B cell (primary cell): Measurements from ENCODE around the gene PSMA6. TPM values are rescaled to one million over a fixed set of nuclear protein-coding genes. Genes with fewer than 3 reads are reported as not detected.

Source experiments
- ATAC-seq: fragments of 200-7000 bp; cut with Tn5 transposase; one replicate; pipeline ENCODE4 v1.10.0; 2021; ENCODE audit warnings: low read depth, mild to moderate bottlenecking, moderate number of reproducible peaks, moderate library complexity
- CTCF ChIA-PET: fragments of 350-600 bp; sonication (Branson Sonifier 250); formaldehyde crosslinking; loops from one replicate; lab custom pipeline; 2021; ENCODE audit warnings: antibody characterized with exemption, inconsistent platforms; lab: Charles Lee
- POLR2A ChIA-PET: fragments of 350-600 bp; sonication (Branson Sonifier 250); formaldehyde crosslinking; loops from one replicate; lab custom pipeline; 2021; ENCODE audit warnings: antibody characterized with exemption; lab: Charles Lee
- DNase-seq: peaks from one replicate; pipeline ENCODE4 v3.0.0; 2013
- H2AFZ ChIP-seq: 2 replicates; pipeline ENCODE4 v1.6.1; 2012; ENCODE audit warnings: mild to moderate bottlenecking, low read depth, low read length; ENCODE audit not compliant: insufficient read depth, poor library complexity, severe bottlenecking
- H3K27ac ChIP-seq, 2 donors: 1 replicate in 1 of 2; 2 replicates in 1 of 2; pipeline ENCODE4 v1.5.1; 2012 to 2013; ENCODE audit warnings: low read length in 2 of 2, mild to moderate bottlenecking in 2 of 2, moderate library complexity in 1 of 2
- H3K27me3 ChIP-seq, 4 experiments: fragments of 200-600 bp in 1 of 4; sonication (generic) in 1 of 4; replicated peaks in 1 of 4; 1 replicate in 2 of 4; 2 replicates in 2 of 4; pipeline versions ENCODE4 v1.6.1 to v1.7.0; 2013 to 2016; ENCODE audit warnings: low read length in 3 of 4, mild to moderate bottlenecking in 2 of 4, mixed read lengths in 1 of 4, moderate library complexity in 1 of 4; ENCODE audit not compliant: insufficient read depth in 4 of 4, control insufficient read depth in 3 of 4; ENCODE audit errors: control extremely low read depth in 1 of 4
- H3K36me3 ChIP-seq, 2 experiments: replicated peaks in 1 of 2; 1 replicate in 1 of 2; 2 replicates in 1 of 2; pipeline versions ENCODE4 v1.6.1 to v1.7.1; 2013; ENCODE audit warnings: low read length in 1 of 2; ENCODE audit not compliant: insufficient read depth in 2 of 2, control insufficient read depth in 1 of 2; ENCODE audit errors: control extremely low read depth in 1 of 2, extremely low read depth in 1 of 2
- H3K4me1 ChIP-seq, 2 donors: fragments of 200-600 bp in 1 of 2; sonication (generic) in 1 of 2; 1 replicate in 1 of 2; 2 replicates in 1 of 2; pipeline versions ENCODE4 v1.5.1 to v1.6.1; 2013 to 2017; ENCODE audit warnings: low read length in 2 of 2; ENCODE audit not compliant: control insufficient read depth in 2 of 2, insufficient read depth in 2 of 2
- H3K4me2 ChIP-seq: replicated peaks from 2 replicates; pipeline ENCODE3; 2012; ENCODE audit warnings: mild to moderate bottlenecking, low read depth, low read length; ENCODE audit not compliant: poor library complexity, severe bottlenecking
- H3K4me3 ChIP-seq, 5 experiments: fragments of 200-600 bp in 1 of 5; sonication (generic) in 1 of 5; 1 replicate in 3 of 5; 2 replicates in 2 of 5; pipeline versions ENCODE4 v1.5.1 to v1.7.0; 2011 to 2016; ENCODE audit warnings: low read length in 4 of 5, mild to moderate bottlenecking in 4 of 5, low read depth in 2 of 5, control low read depth in 1 of 5, moderate library complexity in 1 of 5; ENCODE audit not compliant: insufficient read depth in 1 of 5; ENCODE audit errors: control extremely low read depth in 1 of 5, extremely low read depth in 1 of 5
- H3K79me2 ChIP-seq: fragments of 200-600 bp; sonication (generic); one replicate; pipeline ENCODE4 v1.6.0; 2016; ENCODE audit warnings: low read length; ENCODE audit not compliant: control insufficient read depth, insufficient read depth
- H3K9ac ChIP-seq: fragments of 200-600 bp; sonication (generic); 2 replicates; pipeline ENCODE4 v1.6.1; 2017; ENCODE audit warnings: mild to moderate bottlenecking, low read length, moderate library complexity
- H3K9me3 ChIP-seq, 3 donors: one replicate each; pipeline versions ENCODE4 v1.6.1 to v1.7.1; 2013; ENCODE audit warnings: low read length in 2 of 3; ENCODE audit not compliant: control insufficient read depth in 2 of 3, insufficient read depth in 1 of 3; ENCODE audit errors: control extremely low read depth in 1 of 3
- H4K20me1 ChIP-seq: 2 replicates; pipeline ENCODE4 v1.6.0; 2012; ENCODE audit warnings: mild to moderate bottlenecking, low read length; ENCODE audit not compliant: insufficient read depth, control insufficient read depth, poor library complexity, severe bottlenecking
- H3K27ac Mint-ChIP-seq: one replicate; pipeline ENCODE4 v1.8.0; 2021; ENCODE audit warnings: mixed read lengths
- H3K27me3 Mint-ChIP-seq: one replicate; pipeline ENCODE4 v1.8.0; 2021; ENCODE audit warnings: mixed read lengths
- H3K4me1 Mint-ChIP-seq: one replicate; pipeline ENCODE4 v1.8.0; 2021; ENCODE audit warnings: mixed read lengths
- H3K4me3 Mint-ChIP-seq: one replicate; pipeline ENCODE4 v1.8.0; 2021; ENCODE audit warnings: mixed read lengths
- H3K9me3 Mint-ChIP-seq: one replicate; pipeline ENCODE4 v1.8.0; 2022; ENCODE audit warnings: mixed read lengths; ENCODE audit not compliant: insufficient read depth
- EZH2 ChIP-seq: IDR thresholded peaks from 2 replicates; pipeline ENCODE4 v1.6.1; 2012; ENCODE audit warnings: borderline replicate concordance, low read depth, mild to moderate bottlenecking, moderate library complexity, low read length; ENCODE audit not compliant: insufficient read depth, poor library complexity, severe bottlenecking
- WGBS: methylation state at CpG from one replicate; pipeline ENCODE4 v1.1.5; 2013; ENCODE audit warnings: missing lambda C conversion rate; ENCODE audit not compliant: insufficient coverage; 5-methylcytosine and 5-hydroxymethylcytosine counted together
- intact Hi-C: fragments of 100-400 bp; cut with micrococcal nuclease; formaldehyde crosslinking; loops from one replicate; pipeline ENCODE4 v1.10.0; 2022
- polyA plus RNA-seq: library from polyadenylated mRNA; depleted of rRNA; stranded (reverse); fragments of >200 nt; gene quantifications from 2 replicates; pipeline ENCODE4 v1.2.3, GENCODE V29; 2012
- total RNA-seq, 2 donors: library from RNA; stranded (reverse); fragments of 120-200 nt in 1 of 2; gene quantifications; 1 replicate in 1 of 2; 2 replicates in 1 of 2; pipeline versions ENCODE4 v1.2.3 to v1.2.4, GENCODE V29; 2013 to 2022
- TF ChIP-seq, protein P1 (sequence below): fragments of 200-600 bp; IDR thresholded peaks from one replicate; pipeline ENCODE4 v1.8.0; 2022; ENCODE audit warnings: antibody characterized with exemption, mild to moderate bottlenecking

PSMA6 gene
- total and polyA plus RNA-seq, 2 donors (not counting 1 experiment from before 2014, with no cell fraction given) = 47.0 to 70.6 TPM

- TF ChIP-seq EZH2 = no peak
- TF ChIP-seq, protein P1, sequence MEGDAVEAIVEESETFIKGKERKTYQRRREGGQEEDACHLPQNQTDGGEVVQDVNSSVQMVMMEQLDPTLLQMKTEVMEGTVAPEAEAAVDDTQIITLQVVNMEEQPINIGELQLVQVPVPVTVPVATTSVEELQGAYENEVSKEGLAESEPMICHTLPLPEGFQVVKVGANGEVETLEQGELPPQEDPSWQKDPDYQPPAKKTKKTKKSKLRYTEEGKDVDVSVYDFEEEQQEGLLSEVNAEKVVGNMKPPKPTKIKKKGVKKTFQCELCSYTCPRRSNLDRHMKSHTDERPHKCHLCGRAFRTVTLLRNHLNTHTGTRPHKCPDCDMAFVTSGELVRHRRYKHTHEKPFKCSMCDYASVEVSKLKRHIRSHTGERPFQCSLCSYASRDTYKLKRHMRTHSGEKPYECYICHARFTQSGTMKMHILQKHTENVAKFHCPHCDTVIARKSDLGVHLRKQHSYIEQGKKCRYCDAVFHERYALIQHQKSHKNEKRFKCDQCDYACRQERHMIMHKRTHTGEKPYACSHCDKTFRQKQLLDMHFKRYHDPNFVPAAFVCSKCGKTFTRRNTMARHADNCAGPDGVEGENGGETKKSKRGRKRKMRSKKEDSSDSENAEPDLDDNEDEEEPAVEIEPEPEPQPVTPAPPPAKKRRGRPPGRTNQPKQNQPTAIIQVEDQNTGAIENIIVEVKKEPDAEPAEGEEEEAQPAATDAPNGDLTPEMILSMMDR = no peak
- H3K4me3 Mint-ChIP-seq = no peak overlapping the region
- H3K4me2 ChIP-seq = no peak overlapping the region
- no peak overlapping the region for H3K27ac ChIP-seq
- H3K27me3 Mint-ChIP-seq = no peaks in the 10 kb centered on the region
- CTCF ChIA-PET = interaction anchor here (0.6 kb wide), 1 partner anchor 81 kb away, joined by 3 read pairs; no protein-coding TSS in a partner anchor
- H3K4me1 ChIP-seq = peaks cover 27 to 33% of the 10 kb centered on the region in 2 donors
- H3K4me1 Mint-ChIP-seq = peaks cover 38% of the 10 kb centered on the region
- 95% methylated on average over 24 of the region's 28 CpGs for WGBS
- DNase-seq (no peak), ATAC-seq (no peak)
- H3K27ac Mint-ChIP-seq = no peak overlapping the region
- no peaks in the 10 kb centered on the region for H3K79me2 ChIP-seq
- H3K36me3 ChIP-seq = no peaks in the 10 kb centered on the region
- no peaks in the 10 kb centered on the region for H4K20me1 ChIP-seq
- H3K4me3 ChIP-seq = no peak overlapping the region
- H2AFZ ChIP-seq = no peak overlapping the region
- POLR2A ChIA-PET = no interaction called here
- no peaks in the 10 kb centered on the region for H3K9me3 Mint-ChIP-seq
- intact Hi-C loops = no loop called here
- no peaks in the 10 kb centered on the region for H3K9me3 ChIP-seq
- H3K27me3 ChIP-seq = no peaks in the 10 kb centered on the region
- no peak overlapping the region for H3K9ac ChIP-seq
Observed at GRCh38 chr14:35336494-35337268, 44.5 kb downstream of the PSMA6 start.
